ENCODE measurements around the gene PTPRG.

DNA sequence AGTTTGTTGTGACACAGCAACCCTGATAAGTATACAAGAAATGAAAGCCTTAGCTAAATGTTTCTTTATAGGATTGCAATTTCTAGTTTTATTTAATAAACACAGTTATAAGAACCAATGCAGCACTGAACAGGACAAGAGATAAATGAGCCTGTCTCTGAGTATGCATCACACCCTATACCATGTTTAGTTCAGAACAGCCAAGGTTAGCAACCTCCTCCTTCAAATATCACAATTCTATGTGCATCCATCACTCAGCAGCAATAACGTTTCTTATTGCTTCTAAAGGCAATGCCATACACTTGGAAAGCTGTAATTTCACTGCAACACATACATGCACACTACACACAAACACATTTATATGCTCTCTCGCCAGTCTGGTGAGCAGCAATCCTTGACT lies 280.6 kb downstream of the PTPRG start:
- TF ChIP-seq, protein P1, sequence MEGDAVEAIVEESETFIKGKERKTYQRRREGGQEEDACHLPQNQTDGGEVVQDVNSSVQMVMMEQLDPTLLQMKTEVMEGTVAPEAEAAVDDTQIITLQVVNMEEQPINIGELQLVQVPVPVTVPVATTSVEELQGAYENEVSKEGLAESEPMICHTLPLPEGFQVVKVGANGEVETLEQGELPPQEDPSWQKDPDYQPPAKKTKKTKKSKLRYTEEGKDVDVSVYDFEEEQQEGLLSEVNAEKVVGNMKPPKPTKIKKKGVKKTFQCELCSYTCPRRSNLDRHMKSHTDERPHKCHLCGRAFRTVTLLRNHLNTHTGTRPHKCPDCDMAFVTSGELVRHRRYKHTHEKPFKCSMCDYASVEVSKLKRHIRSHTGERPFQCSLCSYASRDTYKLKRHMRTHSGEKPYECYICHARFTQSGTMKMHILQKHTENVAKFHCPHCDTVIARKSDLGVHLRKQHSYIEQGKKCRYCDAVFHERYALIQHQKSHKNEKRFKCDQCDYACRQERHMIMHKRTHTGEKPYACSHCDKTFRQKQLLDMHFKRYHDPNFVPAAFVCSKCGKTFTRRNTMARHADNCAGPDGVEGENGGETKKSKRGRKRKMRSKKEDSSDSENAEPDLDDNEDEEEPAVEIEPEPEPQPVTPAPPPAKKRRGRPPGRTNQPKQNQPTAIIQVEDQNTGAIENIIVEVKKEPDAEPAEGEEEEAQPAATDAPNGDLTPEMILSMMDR (IDR thresholded peaks at IDR 0.05): no peak
- no peak for TF ChIP-seq POLR2A (IDR thresholded peaks at IDR 0.05)

Data from body of pancreas (tissue), 4 donors.